Activated naive CD8-positive, alpha-beta T cell treated with anti-CD3 and anti-CD28 coated beads, Interleukin-2, amount 50 U/mL, for 24 hours (primary cell): ENCODE data around the gene PPFIBP2.

Experiments used
- ATAC-seq: fragments of 150-1000 bp; cut with Tn5 transposase; one replicate; pipeline ENCODE4 v1.10.0; 2021
- DNase-seq: peaks from one replicate; pipeline ENCODE4 v3.0.0; 2021
- H3K27ac Mint-ChIP-seq: one replicate; pipeline ENCODE4 v1.8.0; 2021; ENCODE audit warnings: mild to moderate bottlenecking, mixed read lengths
- H3K27me3 Mint-ChIP-seq: one replicate; pipeline ENCODE4 v1.8.0; 2021; ENCODE audit warnings: mixed read lengths
- H3K36me3 Mint-ChIP-seq: one replicate; pipeline ENCODE4 v1.8.0; 2021; ENCODE audit warnings: low read depth, mixed read lengths
- H3K4me1 Mint-ChIP-seq: one replicate; pipeline ENCODE4 v1.8.0; 2021; ENCODE audit warnings: mixed read lengths
- H3K4me3 Mint-ChIP-seq: one replicate; pipeline ENCODE4 v1.8.0; 2021; ENCODE audit warnings: mild to moderate bottlenecking, moderate library complexity, mixed read lengths
- H3K9me3 Mint-ChIP-seq: one replicate; pipeline ENCODE4 v1.8.0; 2021; ENCODE audit warnings: mixed read lengths

The PPFIBP2 gene

GRCh38 chr11:7673724-7674434, 160.1 kb downstream of the PPFIBP2 start:
- no peaks in the 10 kb centered on the region for H3K36me3 Mint-ChIP-seq
- H3K4me3 Mint-ChIP-seq: peak overlapping the region; percentile 64
- DNase-seq (peak; percentile 26), ATAC-seq (peak; percentile 53)
- no peak overlapping the region for H3K27ac Mint-ChIP-seq
- H3K27me3 Mint-ChIP-seq: peaks cover 61% of the 10 kb centered on the region
- peaks cover 5% of the 10 kb centered on the region for H3K9me3 Mint-ChIP-seq
- H3K4me1 Mint-ChIP-seq: peaks cover 31% of the 10 kb centered on the region

- no peak overlapping the region for H3K4me3 Mint-ChIP-seq
- DNase-seq: no peak
- peaks cover 72% of the 10 kb centered on the region for H3K27me3 Mint-ChIP-seq
- peaks cover 30% of the 10 kb centered on the region for H3K4me1 Mint-ChIP-seq
- no peak overlapping the region for H3K27ac Mint-ChIP-seq
- H3K36me3 Mint-ChIP-seq: no peaks in the 10 kb centered on the region
- no peak for ATAC-seq
- H3K9me3 Mint-ChIP-seq: peaks cover 5% of the 10 kb centered on the region
These were observed 161.8 kb downstream of the PPFIBP2 start for GRCh38 chr11:7675631-7676030.

- ATAC-seq: no peak
- no peak for DNase-seq
- Mint-ChIP-seq H3K36me3 (no peaks in the 10 kb centered on the region), H3K4me1 (peaks cover 21% of the 10 kb centered on the region), H3K9me3 (peaks cover 5% of the 10 kb centered on the region), H3K27me3 (peaks cover 67% of the 10 kb centered on the region), H3K4me3 (no peak overlapping the region), H3K27ac (no peak overlapping the region)
These were observed 163.3 kb downstream of the PPFIBP2 start for GRCh38 chr11:7677071-7677470.

- no peak for ATAC-seq
- peaks cover 5% of the 10 kb centered on the region for H3K9me3 Mint-ChIP-seq
- peaks cover 61% of the 10 kb centered on the region for H3K27me3 Mint-ChIP-seq
These were observed 164.0 kb downstream of the PPFIBP2 start for GRCh38 chr11:7677796-7678201.

GRCh38 chr11:7683571-7683970, 169.8 kb downstream of the PPFIBP2 start:
- no peaks in the 10 kb centered on the region for H3K36me3 Mint-ChIP-seq
- no peak for DNase-seq
- no peak for ATAC-seq
- no peak overlapping the region for H3K27ac Mint-ChIP-seq
- H3K27me3 Mint-ChIP-seq: peaks cover 23% of the 10 kb centered on the region
- no peak overlapping the region for H3K4me3 Mint-ChIP-seq
- no peaks in the 10 kb centered on the region for H3K9me3 Mint-ChIP-seq
- H3K4me1 Mint-ChIP-seq: peaks cover 6% of the 10 kb centered on the region

More at GRCh38 chr11:7677796-7678201, 164.0 kb downstream of the PPFIBP2 start:
- Mint-ChIP-seq H3K4me3 (no peak overlapping the region), H3K4me1 (peaks cover 13% of the 10 kb centered on the region), H3K27ac (no peak overlapping the region), H3K36me3 (no peaks in the 10 kb centered on the region)
- DNase-seq: no peak

GRCh38 chr11:7686761-7687160, 173.0 kb downstream of the PPFIBP2 start:
- no peak for DNase-seq
- Mint-ChIP-seq H3K27me3 (peaks cover 26% of the 10 kb centered on the region), H3K4me3 (no peak overlapping the region), H3K9me3 (no peaks in the 10 kb centered on the region), H3K4me1 (peaks cover 30% of the 10 kb centered on the region), H3K36me3 (no peaks in the 10 kb centered on the region), H3K27ac (no peak overlapping the region)
- ATAC-seq: no peak

- no peaks in the 10 kb centered on the region for H3K9me3 Mint-ChIP-seq
- no peak overlapping the region for H3K4me3 Mint-ChIP-seq
- peaks cover 35% of the 10 kb centered on the region for H3K4me1 Mint-ChIP-seq
- ATAC-seq (no peak), DNase-seq (no peak)
- no peak overlapping the region for H3K27ac Mint-ChIP-seq
- peaks cover 31% of the 10 kb centered on the region for H3K27me3 Mint-ChIP-seq
- H3K36me3 Mint-ChIP-seq: no peaks in the 10 kb centered on the region
These were observed 173.6 kb downstream of the PPFIBP2 start for GRCh38 chr11:7687386-7687785.

- peaks cover 38% of the 10 kb centered on the region for H3K27me3 Mint-ChIP-seq
- H3K9me3 Mint-ChIP-seq: no peaks in the 10 kb centered on the region
- ATAC-seq (no peak), DNase-seq (no peak)
- no peaks in the 10 kb centered on the region for H3K36me3 Mint-ChIP-seq
- H3K4me3 Mint-ChIP-seq: no peak overlapping the region
- peaks cover 39% of the 10 kb centered on the region for H3K4me1 Mint-ChIP-seq
- H3K27ac Mint-ChIP-seq: no peak overlapping the region
These were observed 174.5 kb downstream of the PPFIBP2 start for GRCh38 chr11:7688238-7688826.

GRCh38 chr11:7689239-7689638, 175.4 kb downstream of the PPFIBP2 start:
- DNase-seq: no peak
- Mint-ChIP-seq H3K27me3 (peaks cover 47% of the 10 kb centered on the region), H3K36me3 (no peaks in the 10 kb centered on the region)

GRCh38 chr11:7690648-7691047, 176.8 kb downstream of the PPFIBP2 start:
- DNase-seq: no peak
- Mint-ChIP-seq H3K27ac (no peak overlapping the region), H3K9me3 (no peaks in the 10 kb centered on the region), H3K27me3 (peaks cover 45% of the 10 kb centered on the region), H3K4me1 (peaks cover 48% of the 10 kb centered on the region), H3K36me3 (no peaks in the 10 kb centered on the region), H3K4me3 (no peak overlapping the region)
- ATAC-seq: peak; percentile 52

More at GRCh38 chr11:7689239-7689638, 175.4 kb downstream of the PPFIBP2 start:
- no peak overlapping the region for H3K4me3 Mint-ChIP-seq
- no peak for ATAC-seq
- peaks cover 47% of the 10 kb centered on the region for H3K4me1 Mint-ChIP-seq
- H3K27ac Mint-ChIP-seq: no peak overlapping the region
- no peaks in the 10 kb centered on the region for H3K9me3 Mint-ChIP-seq

GRCh38 chr11:7691759-7692350, 178.1 kb downstream of the PPFIBP2 start:
- Mint-ChIP-seq H3K27me3 (peaks cover 41% of the 10 kb centered on the region), H3K27ac (peak overlapping the region; percentile 36), H3K4me3 (no peak overlapping the region), H3K4me1 (peaks cover 57% of the 10 kb centered on the region), H3K9me3 (no peaks in the 10 kb centered on the region), H3K36me3 (no peaks in the 10 kb centered on the region)
- DNase-seq: no peak
- ATAC-seq: no peak

GRCh38 chr11:7692426-7692825, 178.6 kb downstream of the PPFIBP2 start:
- H3K27me3 Mint-ChIP-seq: peaks cover 41% of the 10 kb centered on the region
- peaks cover 57% of the 10 kb centered on the region for H3K4me1 Mint-ChIP-seq
- ATAC-seq (no peak), DNase-seq (no peak)
- no peak overlapping the region for H3K27ac Mint-ChIP-seq
- H3K4me3 Mint-ChIP-seq: no peak overlapping the region
- H3K9me3 Mint-ChIP-seq: no peaks in the 10 kb centered on the region
- no peaks in the 10 kb centered on the region for H3K36me3 Mint-ChIP-seq

GRCh38 chr11:7694235-7694634, 180.4 kb downstream of the PPFIBP2 start:
- no peaks in the 10 kb centered on the region for H3K36me3 Mint-ChIP-seq
- no peaks in the 10 kb centered on the region for H3K9me3 Mint-ChIP-seq
- no peak for DNase-seq
- H3K4me1 Mint-ChIP-seq: peaks cover 50% of the 10 kb centered on the region
- ATAC-seq: no peak
- H3K4me3 Mint-ChIP-seq: no peak overlapping the region
- peaks cover 39% of the 10 kb centered on the region for H3K27me3 Mint-ChIP-seq
- H3K27ac Mint-ChIP-seq: no peak overlapping the region

- no peak overlapping the region for H3K4me3 Mint-ChIP-seq
- no peak for DNase-seq
- H3K36me3 Mint-ChIP-seq: no peaks in the 10 kb centered on the region
- ATAC-seq: peak; percentile 88
- peaks cover 31% of the 10 kb centered on the region for H3K4me1 Mint-ChIP-seq
- peaks cover 30% of the 10 kb centered on the region for H3K27me3 Mint-ChIP-seq
- H3K27ac Mint-ChIP-seq: no peak overlapping the region
- no peaks in the 10 kb centered on the region for H3K9me3 Mint-ChIP-seq
These were observed 182.6 kb downstream of the PPFIBP2 start for GRCh38 chr11:7696424-7696823.
